Chondrocyte (in vitro differentiated cells): ENCODE measurements around the gene RPH3AL. TPM values are rescaled to one million over a fixed set of nuclear protein-coding genes. Genes with fewer than 3 reads are reported as not detected.

Source experiments
- DNase-seq: peaks from one replicate; pipeline ENCODE4 v3.0.0; 2021; ENCODE audit warnings: mixed read lengths, low spot score
- H3K27ac Mint-ChIP-seq: one replicate; pipeline ENCODE4 v1.8.0; 2021; ENCODE audit warnings: mild to moderate bottlenecking, moderate library complexity, mixed read lengths; ENCODE audit not compliant: unreplicated experiment
- H3K27me3 Mint-ChIP-seq: 2 replicates; pipeline ENCODE4 v1.8.0; 2021; ENCODE audit warnings: low read depth, mixed read lengths
- H3K36me3 Mint-ChIP-seq: 2 replicates; pipeline ENCODE4 v1.8.0; 2021; ENCODE audit warnings: low read depth, mixed read lengths
- H3K4me1 Mint-ChIP-seq: 2 replicates; pipeline ENCODE4 v1.8.0; 2021; ENCODE audit warnings: low read depth, mild to moderate bottlenecking, mixed read lengths
- H3K4me3 Mint-ChIP-seq: one replicate; pipeline ENCODE4 v1.8.0; 2021; ENCODE audit warnings: mild to moderate bottlenecking, moderate library complexity, mixed read lengths; ENCODE audit not compliant: unreplicated experiment
- H3K9me3 Mint-ChIP-seq: 2 replicates; pipeline ENCODE4 v1.8.0; 2021; ENCODE audit warnings: low read depth, mixed read lengths
- CTCF ChIP-seq: fragments of 200-600 bp; sonication (generic); IDR thresholded peaks from 2 replicates; pipeline ENCODE4 v1.5.0; 2021; ENCODE audit warnings: antibody characterized with exemption, mild to moderate bottlenecking, moderate library complexity
- total RNA-seq: library from RNA; stranded (reverse); gene quantifications from 3 replicates; pipeline ENCODE4 v1.2.1, GENCODE V29; 2021

RPH3AL gene
- total RNA-seq, 1 donor from 2014 or later = 4.1 TPM

GRCh38 chr17:350706-351448 lies 1.7 kb downstream of the RPH3AL start:
- no peak overlapping the region for H3K27ac Mint-ChIP-seq
- peaks cover 32% of the 10 kb centered on the region for H3K4me1 Mint-ChIP-seq
- H3K36me3 Mint-ChIP-seq = no peaks in the 10 kb centered on the region
- no peak for TF ChIP-seq CTCF
- DNase-seq = no peak
- no peaks in the 10 kb centered on the region for H3K9me3 Mint-ChIP-seq
- H3K27me3 Mint-ChIP-seq = no peaks in the 10 kb centered on the region
- no peak overlapping the region for H3K4me3 Mint-ChIP-seq

- DNase-seq = no peak
Measured at GRCh38 chr17:349666-350065, 2.9 kb downstream of the RPH3AL start.

GRCh38 chr17:348692-349425 lies 3.7 kb downstream of the RPH3AL start:
- Mint-ChIP-seq H3K27me3 (no peaks in the 10 kb centered on the region), H3K9me3 (peaks cover 5% of the 10 kb centered on the region), H3K27ac (no peak overlapping the region), H3K4me1 (peaks cover 32% of the 10 kb centered on the region), H3K4me3 (no peak overlapping the region), H3K36me3 (peaks cover 2% of the 10 kb centered on the region)
- no peak for TF ChIP-seq CTCF
- no peak for DNase-seq

More at GRCh38 chr17:349666-350065, 2.9 kb downstream of the RPH3AL start:
- Mint-ChIP-seq H3K9me3 (no peaks in the 10 kb centered on the region), H3K27me3 (no peaks in the 10 kb centered on the region), H3K4me1 (peaks cover 32% of the 10 kb centered on the region), H3K27ac (no peak overlapping the region), H3K36me3 (no peaks in the 10 kb centered on the region), H3K4me3 (no peak overlapping the region)
- TF ChIP-seq CTCF = no peak

GRCh38 chr17:348012-348411 lies 4.6 kb downstream of the RPH3AL start:
- no peak for TF ChIP-seq CTCF
- Mint-ChIP-seq H3K4me3 (no peak overlapping the region), H3K36me3 (peaks cover 2% of the 10 kb centered on the region), H3K27ac (no peak overlapping the region), H3K4me1 (peaks cover 27% of the 10 kb centered on the region), H3K27me3 (no peaks in the 10 kb centered on the region), H3K9me3 (peaks cover 5% of the 10 kb centered on the region)
- no peak for DNase-seq

GRCh38 chr17:347309-347899 lies 5.2 kb downstream of the RPH3AL start:
- H3K36me3 Mint-ChIP-seq = peaks cover 2% of the 10 kb centered on the region
- DNase-seq = no peak
- peaks cover 5% of the 10 kb centered on the region for H3K9me3 Mint-ChIP-seq
- H3K27me3 Mint-ChIP-seq = no peaks in the 10 kb centered on the region
- no peak overlapping the region for H3K4me3 Mint-ChIP-seq
- no peak for TF ChIP-seq CTCF
- no peak overlapping the region for H3K27ac Mint-ChIP-seq
- H3K4me1 Mint-ChIP-seq = peaks cover 21% of the 10 kb centered on the region
